ENCODE data around the gene EMP2.
"Not testable (repeated sequence)": the region's sequence is repeated elsewhere in the genome, so short reads cannot be mapped to it uniquely, and the experiment has no call there.

EMP2 gene

GRCh38 chr16:10579965-10580882, at the start of gene EMP2:
Gene EMP2, minus strand, starts transcription at chr16:10580598. Its CDS starts 32,981 bp downstream, at chr16:10547617.
- DNase-seq = peak; percentile 73

- DNase-seq = no peak
Measured at GRCh38 chr16:10629592-10629963, 49.2 kb upstream of the EMP2 start.

- no peak for DNase-seq
Measured at GRCh38 chr16:10625595-10626357, 45.4 kb upstream of the EMP2 start.

GRCh38 chr16:10624527-10624926, 44.1 kb upstream of the EMP2 start:
- DNase-seq = no peak

GRCh38 chr16:10623059-10623458, 42.7 kb upstream of the EMP2 start:
- no peak for DNase-seq

GRCh38 chr16:10622036-10622921, 41.9 kb upstream of the EMP2 start:
- no peak for DNase-seq

GRCh38 chr16:10621216-10621949, 41.0 kb upstream of the EMP2 start:
- DNase-seq = not testable (repeated sequence)

- no peak for DNase-seq
Measured at GRCh38 chr16:10620120-10620519, 39.7 kb upstream of the EMP2 start.

GRCh38 chr16:10619271-10619849, 39.0 kb upstream of the EMP2 start:
- peak; percentile 49 for DNase-seq

- DNase-seq = no peak
Measured at GRCh38 chr16:10618710-10619209, 38.4 kb upstream of the EMP2 start.

- DNase-seq = peak; percentile 78
Measured at GRCh38 chr16:10617662-10618420, 37.4 kb upstream of the EMP2 start.

- peak; percentile 83 for DNase-seq
Measured at GRCh38 chr16:10616756-10617640, 36.6 kb upstream of the EMP2 start.

- DNase-seq = no peak
Measured at GRCh38 chr16:10616419-10616755, 36.0 kb upstream of the EMP2 start.

GRCh38 chr16:10614685-10615084, 34.3 kb upstream of the EMP2 start:
- DNase-seq = no peak

- no peak for DNase-seq
Measured at GRCh38 chr16:10613785-10614485, 33.5 kb upstream of the EMP2 start.

- no peak for DNase-seq
Measured at GRCh38 chr16:10612649-10613179, 32.3 kb upstream of the EMP2 start.

GRCh38 chr16:10611825-10612342, 31.5 kb upstream of the EMP2 start:
- no peak for DNase-seq

GRCh38 chr16:10610499-10611184, 30.2 kb upstream of the EMP2 start:
- no peak for DNase-seq
